Ovary (tissue), 9 donors: Measurements from ENCODE around the gene ARVCF. TPM values are rescaled to one million over a fixed set of nuclear protein-coding genes. Genes with fewer than 3 reads are reported as not detected.

ENCODE experiments used
- DNase-seq, 5 donors: peaks; one replicate each; pipeline ENCODE4 v3.0.0-alpha.2; 2019 to 2020
- H3K27ac ChIP-seq, 2 donors: fragments of 200-600 bp; one replicate each; pipeline versions ENCODE4 v1.5.1 to v1.8.0; 2019 to 2022
- H3K27me3 ChIP-seq: fragments of 200-600 bp; one replicate; pipeline ENCODE4 v1.8.0; 2022
- H3K36me3 ChIP-seq: fragments of 200-600 bp; sonication (generic); one replicate; pipeline ENCODE4 v1.5.1; 2019
- H3K4me1 ChIP-seq: one replicate; pipeline ENCODE4 v1.8.1; 2013; ENCODE audit warnings: mild to moderate bottlenecking, moderate library complexity; ENCODE audit not compliant: insufficient read depth
- H3K4me3 ChIP-seq: fragments of 200-600 bp; sonication (generic); one replicate; pipeline ENCODE4 v1.5.1; 2017
- H3K9me3 ChIP-seq, 2 donors: fragments of 200-600 bp in 1 of 2; sonication (generic) in 1 of 2; one replicate each; pipeline versions ENCODE4 v1.5.1 to v1.8.1; 2013 to 2019; ENCODE audit warnings: mild to moderate bottlenecking in 1 of 2, moderate library complexity in 1 of 2
- CTCF ChIP-seq, 3 donors: fragments of 450-650 bp in 2 of 3; fragments of 200-600 bp in 1 of 3; IDR thresholded peaks; one replicate each; pipeline versions ENCODE4 v1.5.1 to v1.8.0; 2016 to 2022; ENCODE audit warnings: antibody characterized with exemption in 3 of 3, mild to moderate bottlenecking in 1 of 3
- EP300 ChIP-seq: sonication (generic); formaldehyde crosslinking; IDR thresholded peaks from one replicate; pipeline ENCODE4 v1.6.1; 2017; ENCODE audit warnings: antibody characterized with exemption
- POLR2A ChIP-seq: fragments of 450-650 bp; IDR thresholded peaks from one replicate; pipeline ENCODE4 v1.6.1; 2017; ENCODE audit warnings: antibody characterized with exemption, mild to moderate bottlenecking, moderate library complexity
- WGBS, 3 donors: extraction: QIAGEN DNeasy Blood & Tissue Kit in 1 of 3; methylation state at CpG; one replicate each; pipeline versions ENCODE4 v1.1.5 to v1.1.7; 2013 to 2017; 5-methylcytosine and 5-hydroxymethylcytosine counted together
- intact Hi-C, 4 donors: fragments of 100-400 bp; cut with DNase I; formaldehyde crosslinking; loops; one replicate each; pipeline versions ENCODE4 v1.11.0 to v1.15.1; 2022 to 2023
- polyA plus RNA-seq, 2 donors: library from polyadenylated mRNA; stranded (reverse); fragments of 200-250 nt in 1 of 2; fragments of 350-450 nt in 1 of 2; fragmentation: Illumina TruSeq in 1 of 2; extraction: RNeasy Lipid Tissue Mini Kit (QIAGEN cat#74804) in 1 of 2; gene quantifications; one replicate each; pipeline ENCODE4 v1.2.3, GENCODE V29; 2013 to 2014
- total RNA-seq, 7 donors: library from RNA; depleted of rRNA in 2 of 7; stranded (reverse); fragments of >200 nt in 2 of 7; fragmentation: NEBNext Ultra II Directional in 3 of 7; extraction: Animal tissue kit (Norgen Biotek cat#: 25700) in 3 of 7; gene quantifications; one replicate each; pipeline versions ENCODE4 v1.1.0 to v1.2.4, GENCODE V29; 2016 to 2023
- donor health status: DM: no; HTN: no; CAD: no; lungs with moderate emphysema.
- donor health status: DM: no; HTN: no; CAD: no.
- donor health status: Bipolar disorder and iron deficiency.
- donor health status: DM: yes; HTN: yes; CAD: no.
- donor health status: DM: no; HTN: no; CAD: no.
- donor health status: DM: yes; HTN: yes; CAD: no.

Gene ARVCF
- total and polyA plus RNA-seq, 9 donors = 0.42 to 23.8 (median 14.0) TPM

DNA sequence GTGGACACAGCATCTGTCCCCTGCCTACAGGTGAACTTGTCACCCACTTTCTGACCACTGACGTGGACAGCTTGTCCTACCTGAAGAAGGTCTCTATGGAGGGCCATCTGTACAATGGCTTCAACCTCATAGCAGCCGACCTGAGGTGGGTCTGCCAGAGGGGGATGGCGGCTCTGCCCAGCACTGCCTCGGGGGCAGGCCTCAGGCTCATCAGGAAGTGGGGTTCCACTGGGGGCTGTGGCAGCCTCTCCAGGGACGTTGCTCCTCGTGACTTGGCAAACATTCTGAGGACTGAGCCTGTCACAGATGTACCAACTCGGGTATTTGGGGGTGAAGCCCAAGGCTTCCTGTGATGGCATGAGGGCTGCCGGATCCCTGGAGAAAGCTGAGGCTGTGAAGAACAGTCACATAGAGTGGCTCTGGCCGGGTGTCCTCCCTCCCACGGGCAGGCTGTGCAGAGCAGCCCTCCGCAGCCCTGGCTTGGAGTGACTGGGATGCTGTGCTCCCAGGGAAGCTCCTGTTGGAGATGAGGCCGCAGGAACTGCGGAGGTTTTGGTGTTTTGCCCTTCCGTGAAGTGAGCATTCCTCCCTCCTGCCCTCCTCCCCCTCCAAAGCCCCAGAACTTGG lies 36.9 kb upstream of the ARVCF start:
- H3K9me3 ChIP-seq = no peaks in the 10 kb centered on the region
- TF ChIP-seq EP300 = no peak
- no peak for TF ChIP-seq POLR2A
- no peak for TF ChIP-seq CTCF (IDR thresholded peaks at IDR 0.05)
- H3K4me1 ChIP-seq = no peaks in the 10 kb centered on the region
- DNase-seq = no peak
- H3K27me3 ChIP-seq = no peaks in the 10 kb centered on the region
- intact Hi-C loops = no loop called here
- WGBS, 3 donors = 80 to 82% (median 80%) methylated on average over 14 of the region's 14 CpGs
- H3K27ac ChIP-seq = no peak overlapping the region
- H3K36me3 ChIP-seq = no peaks in the 10 kb centered on the region
- H3K4me3 ChIP-seq = no peak overlapping the region

- no peaks in the 10 kb centered on the region for H3K4me1 ChIP-seq
- intact Hi-C loops = no loop called here
- no peaks in the 10 kb centered on the region for H3K27me3 ChIP-seq
- no peak for DNase-seq
- no peaks in the 10 kb centered on the region for H3K9me3 ChIP-seq
- no peak for TF ChIP-seq POLR2A
- no peak for TF ChIP-seq EP300
- TF ChIP-seq CTCF (IDR thresholded peaks at IDR 0.05) = no peak
- H3K4me3 ChIP-seq = no peak overlapping the region
- WGBS, 3 donors = 89 to 91% (median 90%) methylated on average over 26 of the region's 26 CpGs
- H3K36me3 ChIP-seq = no peaks in the 10 kb centered on the region
- no peak overlapping the region for H3K27ac ChIP-seq
These were observed 36.0 kb upstream of the ARVCF start for GRCh38 chr22:20052309-20053259.

GRCh38 chr22:20051927-20052308 lies 35.3 kb upstream of the ARVCF start:
- no peak for DNase-seq
- Histone ChIP-seq H3K27me3 (no peaks in the 10 kb centered on the region), H3K4me1 (no peaks in the 10 kb centered on the region), H3K36me3 (no peaks in the 10 kb centered on the region), H3K9me3 (no peaks in the 10 kb centered on the region), H3K4me3 (no peak overlapping the region), H3K27ac (no peak overlapping the region)
- TF ChIP-seq POLR2A (no peak), EP300 (no peak), CTCF (IDR thresholded peaks at IDR 0.05) (no peak)
- WGBS, 3 donors = 91 to 93% (median 92%) methylated on average over 6 of the region's 6 CpGs
- intact Hi-C loops = no loop called here

DNA sequence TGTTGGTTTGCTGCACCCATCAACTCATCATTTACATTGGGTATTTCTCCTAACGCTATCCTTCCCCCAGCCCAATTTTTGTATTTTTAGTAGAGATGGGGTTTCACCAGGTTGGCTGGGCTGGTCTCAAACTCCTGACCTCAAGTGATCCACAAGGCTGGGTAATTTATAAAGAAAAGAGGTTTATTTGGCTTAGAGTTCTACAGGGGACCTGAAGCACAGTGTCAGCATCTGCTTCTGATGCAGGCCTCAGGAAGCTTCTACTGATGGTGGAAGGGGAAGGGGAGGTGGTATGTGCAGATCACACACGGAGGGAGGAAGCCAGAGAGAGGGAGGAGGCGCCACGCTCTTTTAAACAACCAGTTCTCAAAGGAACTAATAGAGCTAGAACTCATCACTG lies 30.1 kb upstream of the ARVCF start:
- no peak overlapping the region for H3K4me3 ChIP-seq
- H3K36me3 ChIP-seq = no peaks in the 10 kb centered on the region
- DNase-seq = no peak
- no peak for TF ChIP-seq CTCF (IDR thresholded peaks at IDR 0.05)
- TF ChIP-seq POLR2A = no peak
- TF ChIP-seq EP300 = no peak
- intact Hi-C loops = no loop called here
- no peak overlapping the region for H3K27ac ChIP-seq
- no peaks in the 10 kb centered on the region for H3K4me1 ChIP-seq
- no peaks in the 10 kb centered on the region for H3K9me3 ChIP-seq
- 88 to 91% (median 88%) methylated on average over 4 of the region's 4 CpGs for WGBS, 3 donors
- no peaks in the 10 kb centered on the region for H3K27me3 ChIP-seq
